GM23248 (cell line): Measurements from ENCODE around the gene THOP1.

ENCODE experiments used
- EZH2 ChIP-seq: fragments of 200-600 bp; sonication (generic); IDR thresholded peaks from 2 replicates; pipeline ENCODE4 v1.6.1; 2018; ENCODE audit warnings: antibody characterized with exemption, mild to moderate bottlenecking; ENCODE audit not compliant: insufficient read depth, poor library complexity, severe bottlenecking
- EZH2phosphoT487 ChIP-seq: fragments of 200-600 bp; sonication (generic); IDR thresholded peaks from 2 replicates; pipeline ENCODE4 v1.6.1; 2018; ENCODE audit warnings: antibody characterized with exemption, moderate library complexity, mild to moderate bottlenecking, low read depth; ENCODE audit not compliant: insufficient read depth

- TF ChIP-seq EZH2phosphoT487 (no peak), EZH2 (no peak)
These were observed 49.1 kb downstream of the THOP1 start for GRCh38 chr19:2834294-2834871.
